GM19452 (cell line): Measurements from ENCODE around the gene LALBA.
"Not testable (repeated sequence)": the region's sequence is repeated elsewhere in the genome, so short reads cannot be mapped to it uniquely, and the experiment has no call there.

Experiments
- ATAC-seq: cut with Tn5 transposase; IDR thresholded peaks from one replicate; pipeline ENCODE4 v1.9.1; 2021; ENCODE audit not compliant: unreplicated experiment

LALBA gene

GRCh38 chr12:48569946-48570345 is at the start of gene LALBA:
LALBA (minus strand) TSS chr12:48570046; CDS start chr12:48570020, 26 bp downstream.
- ATAC-seq: no peak

- ATAC-seq: peak; percentile 67
These were observed 48.7 kb upstream of the LALBA start for GRCh38 chr12:48618541-48618940.

- no peak for ATAC-seq
These were observed 45.8 kb upstream of the LALBA start for GRCh38 chr12:48615681-48616080.

DNA sequence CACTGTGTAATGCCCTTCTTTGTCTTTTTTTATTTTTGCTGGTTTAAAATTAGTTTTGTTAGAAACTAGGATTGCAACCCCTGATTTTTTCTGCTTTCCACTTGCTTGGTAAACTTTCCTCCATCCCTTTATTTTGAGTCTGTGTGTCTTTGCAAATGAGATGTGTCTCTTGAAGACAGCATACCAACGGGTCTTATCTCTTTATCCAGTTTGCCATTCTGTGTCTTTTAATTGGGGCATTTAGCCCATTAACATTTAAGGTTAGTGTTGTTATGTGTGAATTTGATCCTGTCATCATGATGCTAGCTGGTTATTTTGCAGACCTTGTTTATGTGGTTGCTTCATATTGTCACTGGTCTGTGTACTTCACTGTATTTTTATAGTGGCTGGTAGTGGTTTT is 43.5 kb upstream of the LALBA start:
- ATAC-seq: no peak

DNA sequence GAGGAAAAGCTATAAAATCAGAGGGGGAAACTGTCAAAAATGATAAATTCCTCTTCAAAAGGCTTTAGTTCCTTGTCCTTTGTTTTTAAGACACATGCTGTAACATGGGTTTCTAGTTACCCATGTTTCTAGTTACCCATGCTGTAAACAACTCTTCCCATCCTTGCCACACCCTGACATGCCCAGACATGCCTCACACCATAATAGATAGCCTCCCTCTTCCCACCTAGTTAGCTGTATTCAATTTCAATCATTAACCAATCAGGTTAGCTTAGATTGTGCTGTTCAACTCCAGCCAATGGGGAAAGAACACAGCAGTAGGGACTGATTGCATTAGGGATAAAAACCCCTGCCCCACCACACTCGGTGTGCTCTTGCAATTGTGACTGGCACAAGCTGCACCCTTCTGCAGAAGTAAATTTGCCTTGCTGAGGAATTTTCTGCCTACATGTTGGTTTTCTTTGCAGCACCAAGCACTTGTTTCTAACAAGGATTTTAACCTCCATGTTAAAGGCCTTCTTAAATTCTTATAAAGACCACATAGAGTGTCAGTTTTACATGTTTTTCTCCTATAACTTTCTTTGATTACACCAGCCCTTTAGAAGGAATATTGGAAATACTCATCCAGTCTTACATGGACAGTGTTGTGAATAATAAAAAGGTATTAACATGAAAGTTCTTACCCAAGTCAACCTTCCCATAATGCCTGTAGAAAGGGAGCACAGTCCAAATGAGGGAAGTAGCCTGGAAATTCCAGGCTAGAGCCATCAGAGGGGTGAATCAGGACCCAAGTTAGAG is 32.5 kb upstream of the LALBA start:
- ATAC-seq: no peak

DNA sequence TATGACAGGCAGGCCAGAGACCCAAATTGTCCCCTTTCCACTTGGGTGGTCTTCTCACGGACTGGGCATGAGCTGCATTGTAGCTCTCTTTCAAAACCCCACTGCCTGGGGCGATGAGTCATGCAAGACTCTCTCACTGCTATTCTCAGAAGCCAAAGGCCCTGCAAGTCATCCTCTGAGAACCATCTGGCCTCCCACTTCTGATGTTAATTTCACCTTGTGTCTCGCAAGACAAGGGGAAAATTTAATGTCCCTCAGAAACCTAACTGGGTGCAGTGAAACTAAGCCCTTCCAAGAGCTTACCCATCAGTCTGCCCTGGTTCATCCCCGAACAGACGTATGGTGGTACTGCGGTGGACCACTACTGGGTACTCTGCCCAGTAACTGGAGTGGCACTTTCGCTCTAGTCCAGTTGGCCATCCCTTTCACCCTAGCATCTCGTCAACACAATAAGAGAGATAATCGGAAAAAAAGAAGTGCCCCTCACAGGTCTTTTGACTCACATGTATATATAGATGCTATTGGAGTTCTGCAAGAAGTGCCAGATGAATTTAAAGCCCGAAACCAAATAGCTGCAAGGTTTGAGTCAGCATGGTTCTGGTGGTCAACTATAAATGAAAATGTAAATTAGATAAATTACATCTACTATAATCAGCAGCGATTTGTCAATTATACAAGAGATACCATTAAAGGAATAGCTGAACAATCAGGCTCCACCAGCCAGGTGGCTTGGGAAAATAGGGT is 31.3 kb upstream of the LALBA start:
- no peak for ATAC-seq

GRCh38 chr12:48600552-48600951 is 30.7 kb upstream of the LALBA start:
- no peak for ATAC-seq

DNA sequence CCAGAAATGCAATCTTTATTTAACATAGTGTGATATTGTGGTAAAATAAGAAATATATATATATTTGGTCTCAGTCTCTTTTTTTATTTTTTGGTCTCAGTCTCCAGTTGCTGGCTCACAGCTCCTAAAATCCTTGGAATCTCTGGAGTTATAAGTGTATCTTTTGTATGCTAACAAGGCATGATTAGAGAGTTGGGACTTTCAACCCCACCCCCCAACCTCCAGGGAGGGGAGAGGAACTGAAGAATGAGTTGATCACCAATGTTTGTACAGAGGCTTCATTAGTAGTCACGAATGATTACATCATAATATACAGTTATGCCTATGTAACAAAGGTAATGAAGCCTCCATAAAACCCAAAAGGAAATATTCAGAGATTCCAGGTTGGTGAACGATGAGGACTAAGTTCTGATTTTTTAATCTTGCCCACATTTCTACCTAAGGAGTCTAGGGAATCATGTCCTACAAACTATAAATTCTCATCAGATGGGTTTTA is 22.8 kb upstream of the LALBA start:
- ATAC-seq: no peak

- ATAC-seq: no peak
These were observed 16.5 kb upstream of the LALBA start for GRCh38 chr12:48586361-48586760.

DNA sequence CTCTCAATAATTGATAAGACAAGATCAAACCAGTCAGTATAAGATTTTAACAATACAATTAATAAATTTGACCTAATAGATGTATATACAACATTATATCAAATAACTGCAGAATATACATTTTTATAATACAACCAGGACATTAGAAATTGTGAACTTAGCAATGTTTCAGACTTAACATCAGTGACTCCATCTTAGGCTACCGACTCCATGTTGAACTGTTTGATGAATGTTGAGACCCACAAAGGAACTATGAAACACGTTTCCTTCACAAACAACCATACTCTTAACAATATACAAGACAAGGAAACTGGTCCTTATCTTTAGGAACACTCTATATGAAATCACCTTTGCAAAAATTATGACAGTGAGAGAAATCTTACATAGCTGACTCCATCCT is 13.9 kb upstream of the LALBA start:
- no peak for ATAC-seq

- ATAC-seq: no peak
These were observed 11.0 kb upstream of the LALBA start for GRCh38 chr12:48580831-48581230.

- ATAC-seq: no peak
These were observed 2.5 kb upstream of the LALBA start for GRCh38 chr12:48572326-48572725.

DNA sequence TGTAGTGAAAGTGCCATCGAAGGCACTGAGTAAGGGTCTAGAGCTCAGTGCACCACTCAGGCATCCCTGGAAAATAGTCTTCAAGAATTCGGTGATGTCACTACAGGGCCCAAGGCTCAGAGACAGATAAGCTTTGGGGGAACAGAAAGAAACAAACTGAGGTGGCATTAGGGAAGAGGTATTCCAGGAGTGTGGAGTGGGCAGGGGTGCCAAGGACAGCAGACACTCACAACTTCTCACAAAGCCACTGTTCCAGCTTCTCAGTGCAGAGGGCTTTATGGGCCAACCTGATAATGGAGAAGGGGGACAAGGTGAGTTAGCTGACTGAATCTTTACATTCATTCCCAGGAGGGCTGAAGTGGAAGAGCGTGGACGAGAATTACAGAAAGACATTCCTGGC is 2.1 kb downstream of the LALBA start:
- no peak for ATAC-seq

DNA sequence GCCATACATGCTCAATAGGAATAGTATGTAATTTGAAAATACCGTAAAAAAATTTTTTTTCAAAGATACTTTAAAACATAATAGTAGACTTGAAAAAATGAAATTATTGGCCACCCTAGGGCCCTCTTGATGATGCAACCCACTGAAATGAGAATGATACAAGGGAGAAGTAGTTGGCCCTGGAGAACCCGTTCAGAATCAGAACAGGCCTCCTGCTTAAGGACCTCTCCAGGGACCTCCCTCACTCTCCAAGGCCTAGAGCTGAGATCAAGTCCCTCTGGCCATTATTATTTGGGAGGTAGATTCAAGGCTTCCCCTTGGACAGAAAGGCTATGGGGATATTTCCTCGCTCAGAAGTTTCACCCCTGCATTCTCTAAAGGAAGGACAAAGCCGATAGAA is 11.9 kb downstream of the LALBA start:
- no peak for ATAC-seq

DNA sequence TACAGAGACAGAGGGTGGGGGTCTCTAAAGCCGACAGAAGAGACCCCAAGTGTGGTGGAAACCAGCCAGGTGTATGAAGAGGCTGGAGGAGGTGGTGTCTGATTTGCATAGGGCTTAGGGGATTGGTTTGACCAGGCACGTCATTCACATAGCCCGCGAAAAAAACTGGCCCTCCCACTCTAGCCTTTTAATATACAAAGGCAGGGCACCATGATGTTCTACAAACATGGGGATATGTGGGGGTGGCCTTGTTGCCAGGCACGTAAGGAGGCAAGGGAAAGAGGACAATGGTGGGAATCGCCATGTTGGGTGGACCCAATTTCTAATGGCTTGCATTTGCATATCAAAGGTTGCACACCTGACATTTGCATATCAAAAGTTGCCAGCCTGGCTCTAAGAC is 13.2 kb downstream of the LALBA start:
- ATAC-seq: no peak

GRCh38 chr12:48553666-48554343 is 16.0 kb downstream of the LALBA start:
- ATAC-seq: not testable (repeated sequence)

DNA sequence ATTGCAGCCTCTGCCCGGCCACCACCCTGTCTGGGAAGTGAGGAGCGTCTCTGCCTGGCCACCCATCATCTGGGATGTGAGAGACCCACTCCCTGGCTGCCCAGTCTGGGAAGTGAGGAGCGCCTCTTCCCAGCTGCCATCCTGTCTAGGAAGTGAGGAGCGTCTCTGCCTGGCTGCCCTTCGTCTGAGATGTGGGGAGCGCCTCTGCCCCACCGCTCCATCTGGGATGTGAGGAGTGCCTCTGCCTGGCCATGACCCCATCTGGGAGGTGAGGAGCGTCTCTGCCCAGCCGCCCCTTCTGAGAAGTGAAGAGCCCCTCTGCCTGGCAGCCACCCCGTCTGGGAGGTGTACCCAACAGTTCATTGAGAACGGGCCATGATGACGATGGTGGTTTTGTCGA is 18.2 kb downstream of the LALBA start:
- ATAC-seq: not testable (repeated sequence)

GRCh38 chr12:48547012-48547411 is 22.8 kb downstream of the LALBA start:
- ATAC-seq: not testable (repeated sequence)

- ATAC-seq: no peak
These were observed 23.9 kb downstream of the LALBA start for GRCh38 chr12:48545833-48546469.

- ATAC-seq: no peak
These were observed 27.4 kb downstream of the LALBA start for GRCh38 chr12:48542300-48542928.

DNA sequence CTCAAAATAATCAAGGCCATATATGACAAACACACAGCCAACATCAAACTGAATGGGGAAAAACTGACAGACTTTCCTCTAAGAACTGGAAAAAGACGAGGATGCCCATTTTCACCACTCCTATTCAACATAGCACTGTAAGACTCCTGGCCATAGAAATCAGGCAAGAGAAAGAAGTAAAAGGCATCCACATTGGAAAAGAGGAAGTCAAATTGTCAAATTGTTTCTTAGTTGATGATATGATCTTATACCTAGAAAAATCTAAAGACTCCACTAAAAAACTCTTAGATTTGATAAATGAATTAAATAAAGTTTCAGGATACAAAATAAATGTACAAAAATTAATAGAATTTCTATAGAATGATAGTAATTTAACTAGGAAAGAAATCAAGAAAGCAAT is 33.2 kb downstream of the LALBA start:
- no peak for ATAC-seq
